H1 (cell line): ENCODE data around the gene CDKL5. TPM values are rescaled to one million over a fixed set of nuclear protein-coding genes. Genes with fewer than 3 reads are reported as not detected.

Experiments
- CTCF ChIA-PET: fragments of 300-600 bp; sonication (Branson Sonifier 250); formaldehyde crosslinking; loops from one replicate; lab custom pipeline; 2021; ENCODE audit not compliant: partially characterized antibody; lab: Charles Lee
- POLR2A ChIA-PET: fragments of 300-600 bp; sonication (Branson Sonifier 250); formaldehyde crosslinking; loops from one replicate; lab custom pipeline; 2021; ENCODE audit warnings: inconsistent platforms; ENCODE audit not compliant: partially characterized antibody; lab: Charles Lee
- DNase-seq, 2 experiments: peaks; one replicate each; pipeline versions ENCODE4 v3.0.0 to v3.0.0-alpha.2; 2010 to 2022; ENCODE audit warnings: low spot score in 2 of 2, low read depth in 1 of 2, mixed read lengths in 1 of 2
- FAIRE-seq: peaks from 2 replicates; lab custom pipeline; 2011; peaks lifted over from hg19 to GRCh38; lab: Jason Lieb, UNC
- H2AFZ ChIP-seq: 2 replicates; pipeline ENCODE4 v1.8.1; 2012; ENCODE audit warnings: low read length, inconsistent platforms
- H2AK5ac ChIP-seq: 2 replicates; pipeline ENCODE4 v1.6.1; 2013; ENCODE audit warnings: low read depth, low read length
- H2BK120ac ChIP-seq: replicated peaks from 2 replicates; pipeline ENCODE3; 2013; ENCODE audit warnings: low read depth, low read length, inconsistent platforms
- H2BK12ac ChIP-seq: 2 replicates; pipeline ENCODE4 v1.6.1; 2013; ENCODE audit warnings: low read depth, low read length
- H2BK15ac ChIP-seq: 2 replicates; pipeline ENCODE4 v1.6.1; 2013; ENCODE audit warnings: low read length
- H2BK20ac ChIP-seq: 2 replicates; pipeline ENCODE4 v1.6.1; 2013; ENCODE audit warnings: low read length
- H2BK5ac ChIP-seq: 2 replicates; pipeline ENCODE4 v1.6.1; 2013; ENCODE audit warnings: low read depth, low read length
- H3K14ac ChIP-seq: 2 replicates; pipeline ENCODE4 v1.6.1; 2013; ENCODE audit warnings: inconsistent platforms; ENCODE audit not compliant: insufficient read length
- H3K18ac ChIP-seq: 2 replicates; pipeline ENCODE4 v1.6.1; 2013; ENCODE audit warnings: low read length; ENCODE audit errors: extremely low read depth
- H3K23ac ChIP-seq: 2 replicates; pipeline ENCODE4 v1.6.1; 2013; ENCODE audit warnings: inconsistent platforms; ENCODE audit not compliant: insufficient read length
- H3K23me2 ChIP-seq: 2 replicates; pipeline ENCODE4 v1.6.1; 2013; ENCODE audit warnings: low read depth, low read length
- H3K27ac ChIP-seq: 2 replicates; pipeline ENCODE4 v1.6.1; 2011; ENCODE audit warnings: low read depth, low read length, inconsistent platforms
- H3K27me3 ChIP-seq, 4 experiments: replicated peaks in 1 of 4; 1 replicate in 1 of 4; 2 replicates in 3 of 4; pipeline versions ENCODE4 v1.6.1 to v1.8.1; 2011 to 2013; ENCODE audit warnings: low read length in 3 of 4, mild to moderate bottlenecking in 3 of 4, inconsistent platforms in 2 of 4, mixed read lengths in 2 of 4, moderate library complexity in 1 of 4; ENCODE audit not compliant: control insufficient read depth in 3 of 4, insufficient read depth in 3 of 4; ENCODE audit errors: extremely low read depth in 1 of 4
- H3K36me3 ChIP-seq, 4 experiments: 2 replicates each; pipeline versions ENCODE4 v1.6.1 to v1.8.1; 2011 to 2013; ENCODE audit warnings: mild to moderate bottlenecking in 4 of 4, low read length in 3 of 4, moderate library complexity in 2 of 4, control low read depth in 1 of 4, inconsistent platforms in 1 of 4; ENCODE audit not compliant: insufficient read depth in 4 of 4, control insufficient read depth in 2 of 4
- H3K4ac ChIP-seq: replicated peaks from 2 replicates; pipeline ENCODE3; 2013; ENCODE audit warnings: low read length, low read depth, mixed read lengths, inconsistent platforms; ENCODE audit not compliant: insufficient read length
- H3K4me1 ChIP-seq, 4 experiments: replicated peaks in 1 of 4; 1 replicate in 1 of 4; 2 replicates in 3 of 4; pipeline versions ENCODE4 v1.6.1 to v1.8.1; 2011 to 2013; ENCODE audit warnings: low read length in 3 of 4, inconsistent platforms in 2 of 4, mixed read lengths in 1 of 4; ENCODE audit not compliant: insufficient read depth in 4 of 4, control insufficient read depth in 3 of 4
- H3K4me2 ChIP-seq, 2 experiments: 2 replicates each; pipeline versions ENCODE4 v1.6.1 to v1.8.1; 2011 to 2013; ENCODE audit warnings: low read depth in 2 of 2, low read length in 2 of 2, control low read depth in 1 of 2, inconsistent platforms in 1 of 2, mild to moderate bottlenecking in 1 of 2; ENCODE audit not compliant: insufficient read depth in 1 of 2
- H3K4me3 ChIP-seq, 4 experiments: fragments of 200-600, 300-600 bp in 1 of 4; sonication (generic), shearing (Covaris generic), sonication (Bioruptor Twin) in 1 of 4; 2 replicates each; pipeline versions ENCODE4 v1.5.1 to v1.8.1; 2011 to 2016; ENCODE audit warnings: low read length in 4 of 4, low read depth in 3 of 4, control low read depth in 2 of 4, inconsistent platforms in 2 of 4, mild to moderate bottlenecking in 2 of 4, mixed read lengths in 1 of 4, moderate library complexity in 1 of 4; ENCODE audit not compliant: insufficient read depth in 2 of 4; ENCODE audit errors: extremely low read depth in 1 of 4
- H3K56ac ChIP-seq: replicated peaks from 2 replicates; pipeline ENCODE3; 2013; ENCODE audit warnings: low read depth, mild to moderate bottlenecking, mixed read lengths, low read length, inconsistent platforms; ENCODE audit not compliant: insufficient read length
- H3K79me1 ChIP-seq: 2 replicates; pipeline ENCODE4 v1.6.1; 2013; ENCODE audit warnings: low read depth, low read length, control low read depth
- H3K79me2 ChIP-seq, 2 experiments: 2 replicates each; pipeline versions ENCODE4 v1.6.1 to v1.8.1; 2012 to 2013; ENCODE audit warnings: low read length in 2 of 2, mild to moderate bottlenecking in 2 of 2, inconsistent platforms in 1 of 2; ENCODE audit not compliant: insufficient read depth in 2 of 2, control insufficient read depth in 1 of 2
- H3K9ac ChIP-seq, 4 experiments: replicated peaks in 1 of 4; 1 replicate in 1 of 4; 2 replicates in 3 of 4; pipeline versions ENCODE4 v1.6.1 to v1.8.1; 2011 to 2013; ENCODE audit warnings: low read depth in 3 of 4, low read length in 3 of 4, control low read depth in 2 of 4, mild to moderate bottlenecking in 2 of 4, moderate library complexity in 2 of 4, inconsistent platforms in 1 of 4; ENCODE audit errors: extremely low read depth in 1 of 4
- H3K9me3 ChIP-seq, 2 experiments: 2 replicates each; pipeline versions ENCODE4 v1.6.1 to v1.8.1; 2012 to 2013; ENCODE audit warnings: mild to moderate bottlenecking in 2 of 2, moderate library complexity in 2 of 2, control low read depth in 1 of 2, inconsistent platforms in 1 of 2, low read depth in 1 of 2, low read length in 1 of 2, mixed read lengths in 1 of 2; ENCODE audit not compliant: insufficient read depth in 2 of 2
- H4K20me1 ChIP-seq, 2 experiments: replicated peaks in 1 of 2; 2 replicates each; pipeline versions ENCODE3 to v1.8.1; 2011 to 2013; ENCODE audit warnings: inconsistent platforms in 2 of 2, low read length in 2 of 2, mild to moderate bottlenecking in 1 of 2; ENCODE audit not compliant: insufficient read depth in 2 of 2, control insufficient read depth in 1 of 2
- H4K5ac ChIP-seq: 2 replicates; pipeline ENCODE4 v1.6.1; 2013; ENCODE audit warnings: low read length, low read depth, mixed read lengths, inconsistent platforms; ENCODE audit not compliant: insufficient read length
- H4K8ac ChIP-seq: 2 replicates; pipeline ENCODE4 v1.8.0; 2013; ENCODE audit warnings: mild to moderate bottlenecking, moderate library complexity, low read length, inconsistent platforms; ENCODE audit not compliant: insufficient read depth; ENCODE audit errors: extremely low read depth
- H4K91ac ChIP-seq: replicated peaks from 2 replicates; pipeline ENCODE3; 2013; ENCODE audit warnings: low read length, mixed read lengths, inconsistent platforms; ENCODE audit not compliant: insufficient read length
- WGBS, 2 experiments: shearing (Covaris generic) in 1 of 2; methylation state at CpG; one replicate each; pipeline versions ENCODE4 v1.1.6 to v1.1.7; 2013 to 2015; ENCODE audit warnings: low lambda C conversion rate in 2 of 2, mixed read lengths in 2 of 2, inconsistent platforms in 1 of 2, low coverage in 1 of 2, missing lambda C conversion rate in 1 of 2; ENCODE audit not compliant: insufficient replicate concordance in 2 of 2, insufficient coverage in 1 of 2, insufficient read length in 1 of 2; ENCODE audit errors: extremely low coverage in 1 of 2, missing lambda C conversion rate in 1 of 2; 5-methylcytosine and 5-hydroxymethylcytosine counted together
- polyA plus RNA-seq, 7 experiments: library from polyadenylated mRNA; depleted of rRNA in 3 of 7; stranded (reverse) in 5 of 7; unstranded in 2 of 7; fragments of >200 nt in 5 of 7; fragments of 200-250 nt in 2 of 7; gene quantifications; 1 replicate in 5 of 7; 2 replicates in 1 of 7; 4 replicates in 1 of 7; pipeline versions ENCODE4 v1.2.1 to v1.2.3, GENCODE V29; 2011 to 2013; ENCODE audit warnings: missing spikeins in 2 of 7, mixed read lengths in 2 of 7
- total RNA-seq: library from RNA; stranded (reverse); fragmentation: NEBNext Ultra II Directional; extraction: Animal tissue kit (Norgen Biotek cat#: 25700); gene quantifications from 2 replicates; pipeline ENCODE4 v1.2.1, GENCODE V29; 2021

CDKL5 gene
- total and polyA plus RNA-seq, 2 of the 8 experiments (the other 6 are each of a cell fraction or from before 2014, with no cell fraction given) = 5.5 to 15.6 TPM

DNA sequence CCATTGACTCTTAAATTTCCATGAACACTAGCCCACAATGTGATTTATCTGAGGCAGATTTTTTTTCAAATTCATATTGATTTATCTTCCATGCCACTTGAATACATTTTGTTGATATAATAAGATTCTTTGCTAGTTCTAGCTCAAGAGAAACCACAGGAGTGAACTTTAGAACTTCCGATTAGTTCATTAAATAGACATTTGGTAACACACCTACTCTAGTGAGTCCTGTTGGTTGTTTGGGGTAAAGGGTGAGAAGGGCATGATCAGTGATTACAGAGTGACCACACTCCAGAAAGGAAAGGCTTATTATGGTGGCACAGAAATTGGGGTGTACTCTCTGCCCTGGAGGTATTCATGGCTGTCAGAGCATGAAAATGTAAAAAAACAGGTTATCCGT lies 120.4 kb downstream of the CDKL5 start:
- peaks cover 0 to 11% of the 10 kb centered on the region in 2 experiments for H4K20me1 ChIP-seq
- H3K4me3 ChIP-seq = no peak overlapping the region
- H3K14ac ChIP-seq = no peak overlapping the region
- no peak overlapping the region for H3K18ac ChIP-seq
- no peak overlapping the region for H3K56ac ChIP-seq
- no peaks in the 10 kb centered on the region for H3K79me1 ChIP-seq
- H3K27me3 ChIP-seq = no peaks in the 10 kb centered on the region
- ChIA-PET POLR2A (no interaction called here), CTCF (no interaction called here)
- no peak for DNase-seq
- no peak overlapping the region for H4K91ac ChIP-seq
- H2BK120ac ChIP-seq = no peak overlapping the region
- WGBS, 2 experiments = 95% methylated on average over 2 of the region's 2 CpGs; no CpG with 5 or more reads in 1 of the 2 experiments
- no peaks in the 10 kb centered on the region for H3K9me3 ChIP-seq
- FAIRE-seq = no peak
- H4K5ac ChIP-seq = no peak overlapping the region
- H3K4me2 ChIP-seq = no peak overlapping the region
- no peak overlapping the region for H3K27ac ChIP-seq
- no peak overlapping the region for H2BK15ac ChIP-seq
- H3K23ac ChIP-seq = no peak overlapping the region
- no peaks in the 10 kb centered on the region for H3K23me2 ChIP-seq
- H3K4me1 ChIP-seq = peaks cover 0 to 6% (median 4%) of the 10 kb centered on the region in 4 experiments; a peak in 5 of 7 replicates
- H2AK5ac ChIP-seq = no peak overlapping the region
- H2BK12ac ChIP-seq = no peak overlapping the region
- H3K79me2 ChIP-seq = no peaks in the 10 kb centered on the region; a peak in 1 of 4 replicates
- H2AFZ ChIP-seq = no peak overlapping the region
- no peak overlapping the region for H2BK20ac ChIP-seq
- no peak overlapping the region for H3K4ac ChIP-seq
- no peaks in the 10 kb centered on the region for H3K36me3 ChIP-seq
- no peak overlapping the region for H2BK5ac ChIP-seq
- H3K9ac ChIP-seq = no peak overlapping the region
- H4K8ac ChIP-seq = no peak overlapping the region
